HG02763 (cell line): Measurements from ENCODE around the gene TUBB6.
A peak's percentile ranks its signal among the peaks of the same experiment; 100 is the strongest.

Experiments
- ATAC-seq: cut with Tn5 transposase; IDR thresholded peaks from one replicate; pipeline ENCODE4 v1.9.1; 2021; ENCODE audit warnings: mild to moderate bottlenecking, moderate library complexity; ENCODE audit not compliant: unreplicated experiment

The TUBB6 gene

GRCh38 chr18:12307701-12308385, at the start of gene TUBB6:
Gene TUBB6, plus strand, starts transcription at chr18:12308241. Its CDS starts 52 bp downstream, at chr18:12308293.
- ATAC-seq = peak; percentile 49

DNA sequence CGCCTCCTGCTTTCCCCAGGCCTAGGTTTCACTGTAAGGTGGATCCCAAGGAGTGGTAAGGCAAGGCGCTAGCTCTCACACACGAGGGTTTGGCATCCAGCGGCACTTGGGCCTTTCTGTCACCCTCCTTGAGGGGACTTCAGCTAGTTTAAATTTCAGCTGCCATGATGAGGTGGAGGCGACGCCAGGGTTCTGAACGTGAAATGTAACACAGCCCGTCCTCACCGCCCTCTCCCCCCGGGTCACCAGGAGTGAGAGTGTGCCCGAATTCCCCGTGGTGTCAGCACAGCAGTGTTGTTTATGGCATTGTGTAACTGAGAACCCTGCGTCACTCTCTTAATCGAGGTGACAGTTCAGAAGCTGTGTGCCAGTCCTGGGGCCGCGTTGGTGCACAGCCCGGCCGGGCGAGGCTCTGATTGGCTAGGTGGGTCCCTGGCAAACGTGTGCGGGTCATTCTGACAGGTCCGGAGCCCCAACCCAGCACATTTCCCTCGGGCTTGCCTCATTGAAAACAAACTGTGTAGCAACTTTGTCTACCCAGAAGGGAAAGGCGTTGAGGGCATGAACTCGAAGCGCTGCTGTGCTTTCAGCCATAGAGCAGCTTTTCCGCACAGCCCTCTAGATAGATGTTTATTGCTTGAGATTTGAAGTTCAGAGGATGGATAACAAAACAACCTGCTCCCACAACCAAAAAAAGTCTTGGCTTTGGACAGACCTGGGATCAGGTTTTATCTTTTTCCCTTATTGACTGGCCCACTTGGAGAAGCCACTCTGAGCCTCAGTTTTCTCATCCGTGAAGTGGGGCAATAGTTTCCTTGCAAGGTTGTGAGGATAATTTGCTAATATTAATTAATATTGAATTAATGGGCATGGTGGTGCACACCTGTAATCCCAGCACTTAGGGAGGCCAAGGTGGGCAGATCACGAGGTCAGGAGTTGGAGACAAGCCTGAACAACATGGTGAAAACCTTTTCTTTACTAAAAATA, 49.0 kb upstream of the TUBB6 start:
- no peak for ATAC-seq

- ATAC-seq = no peak
These were observed 45.3 kb upstream of the TUBB6 start for GRCh38 chr18:12262748-12263147.

GRCh38 chr18:12264864-12265263, 43.2 kb upstream of the TUBB6 start:
- no peak for ATAC-seq

DNA sequence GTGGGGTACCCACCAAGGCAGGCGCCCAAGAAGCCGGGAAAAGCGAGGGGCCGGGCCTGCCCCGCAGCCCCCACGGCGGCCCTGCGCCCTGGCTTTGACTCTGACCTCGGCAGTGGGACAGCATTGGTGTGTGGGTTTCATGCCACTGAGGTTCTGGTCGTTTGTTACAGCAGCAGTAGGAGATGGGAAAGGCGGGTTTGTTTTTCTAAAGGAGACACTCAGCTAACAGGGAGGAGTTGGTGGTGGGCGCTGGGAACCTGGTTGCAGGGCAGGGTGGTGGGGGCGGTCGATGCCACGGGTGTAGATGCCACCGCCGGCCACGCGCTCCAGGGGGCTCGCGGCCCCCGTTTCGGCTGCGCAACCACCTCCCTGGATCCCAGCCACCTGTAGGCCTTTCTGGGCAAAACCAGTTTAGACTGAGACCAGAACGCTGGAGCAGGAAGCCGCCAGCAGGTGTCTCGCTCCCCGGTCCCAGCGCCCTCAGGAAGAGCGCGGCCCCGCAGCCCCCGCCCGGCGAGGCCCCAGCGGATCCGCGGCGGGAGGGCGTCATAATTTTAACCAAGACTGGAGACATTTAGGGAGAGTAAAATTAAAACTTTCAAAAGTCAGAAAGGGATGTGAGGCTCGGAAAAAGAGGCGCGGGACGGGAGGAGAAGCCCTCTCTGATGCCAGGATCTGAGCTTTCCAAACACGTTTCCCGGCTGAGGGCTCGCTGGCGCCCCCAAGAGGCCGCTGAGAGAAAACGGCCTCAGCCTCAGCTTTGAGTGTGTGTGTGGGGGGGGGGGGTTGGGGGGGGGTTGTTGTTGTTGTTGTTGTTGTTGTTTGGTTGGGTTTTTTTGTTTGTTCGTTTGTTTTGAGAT, 36.4 kb upstream of the TUBB6 start:
- peak; percentile 86 for ATAC-seq

DNA sequence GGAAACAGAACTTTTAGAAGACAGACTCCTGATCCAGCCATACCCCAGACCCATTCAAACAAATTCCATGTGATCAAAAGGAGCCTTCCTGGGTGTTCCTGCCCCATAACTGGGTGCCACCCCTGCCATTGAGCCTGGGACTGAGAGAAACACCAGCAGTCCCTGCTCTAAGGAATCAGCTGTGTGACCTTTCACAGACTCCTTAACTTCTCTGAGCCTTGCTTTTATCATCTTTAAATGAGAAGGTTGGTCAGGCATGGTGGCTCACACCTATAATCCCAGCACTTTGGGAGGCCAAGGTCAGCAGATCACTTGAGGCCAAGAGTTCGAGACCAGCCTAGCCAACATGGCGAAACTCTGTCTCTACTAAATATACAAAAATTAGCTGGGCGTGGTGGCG, 33.2 kb upstream of the TUBB6 start:
- ATAC-seq = no peak

DNA sequence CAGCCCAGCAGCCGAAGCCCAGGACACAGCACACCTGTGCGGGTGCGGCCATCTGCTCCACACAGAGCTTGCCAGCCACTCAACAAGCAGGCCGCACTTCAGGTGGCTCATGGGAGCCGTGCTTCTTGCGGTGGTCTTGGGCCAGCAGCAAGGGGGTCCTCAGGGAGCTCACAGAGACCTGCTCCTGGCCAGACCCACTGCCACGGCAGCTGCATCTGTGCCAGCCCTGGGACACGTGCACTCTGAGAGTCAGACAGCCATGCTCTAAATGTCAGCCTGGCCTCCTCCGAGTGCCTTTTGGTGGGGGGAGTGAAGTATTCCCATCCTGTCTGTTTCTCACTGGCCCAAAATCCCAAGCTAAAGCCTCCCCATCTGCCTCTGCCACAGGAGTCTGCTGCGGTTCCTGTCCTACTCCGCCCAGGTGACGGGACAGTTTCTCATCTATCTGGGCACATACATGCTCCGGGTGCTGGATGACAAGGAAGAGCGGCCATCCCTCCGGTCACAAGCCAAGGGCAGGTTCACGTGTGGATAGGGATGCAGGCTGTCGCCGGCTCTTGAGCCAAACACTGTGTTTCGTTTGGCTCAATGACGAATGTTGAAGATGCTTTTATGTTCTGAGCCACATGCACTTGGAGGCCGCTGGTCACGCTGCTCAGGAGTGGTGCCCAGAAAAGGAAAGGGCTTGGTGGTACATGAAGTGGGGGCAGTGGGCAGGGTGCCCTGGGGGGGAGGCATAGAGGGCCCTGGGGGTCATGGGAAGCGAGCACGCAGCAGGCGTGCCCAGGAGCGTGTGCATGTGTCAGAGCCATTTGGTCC, 31.1 kb upstream of the TUBB6 start:
- no peak for ATAC-seq

GRCh38 chr18:12278215-12278671, 29.8 kb upstream of the TUBB6 start:
- ATAC-seq = no peak

DNA sequence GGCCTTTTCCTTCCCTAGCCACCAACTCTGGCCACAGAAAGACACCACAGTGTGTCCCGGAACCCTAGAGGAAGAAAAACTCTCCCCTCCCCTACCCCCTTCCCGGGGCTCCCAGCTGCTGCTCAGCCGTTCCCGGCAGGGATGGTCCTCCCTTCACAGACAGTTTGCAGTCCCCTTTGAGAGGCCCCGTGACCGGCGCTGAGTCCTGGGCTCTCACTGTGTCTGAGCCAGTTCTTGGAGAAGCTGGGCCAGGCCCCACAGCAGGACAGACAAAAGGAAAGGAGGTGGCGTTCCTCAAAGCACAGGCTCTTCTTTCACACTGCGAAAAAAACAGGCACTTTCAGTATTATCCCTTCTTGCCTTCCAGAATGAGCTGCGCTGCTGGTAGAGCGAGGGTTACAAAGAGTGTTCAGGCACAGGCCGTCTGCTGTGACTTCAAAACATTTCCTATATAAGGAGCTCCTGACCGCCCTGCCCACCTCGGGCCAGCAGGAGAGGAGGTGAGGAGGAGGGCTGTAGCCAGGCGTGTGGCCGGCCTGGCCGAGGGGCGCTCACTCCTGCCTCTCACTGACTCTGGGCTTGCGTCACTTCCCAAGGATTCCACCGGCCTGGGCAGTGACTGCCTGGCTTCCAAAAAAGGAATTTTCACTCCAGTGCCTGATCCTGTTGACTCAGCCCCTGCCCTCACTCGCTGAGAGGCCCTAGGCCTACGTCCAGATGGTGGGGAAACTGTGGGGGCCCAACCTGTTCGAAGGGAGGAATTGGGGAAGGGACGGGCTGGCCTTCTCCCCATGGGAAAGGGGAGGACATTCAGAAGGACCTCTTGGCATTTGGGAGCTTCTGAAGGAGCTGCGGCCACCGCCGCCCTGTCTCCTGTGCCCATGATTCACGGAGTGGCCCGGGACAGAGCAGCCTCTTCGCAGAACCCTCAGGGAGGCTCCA, 29.0 kb upstream of the TUBB6 start:
- no peak for ATAC-seq

GRCh38 chr18:12279781-12280531, 28.1 kb upstream of the TUBB6 start:
- no peak for ATAC-seq

- ATAC-seq = no peak
These were observed 26.2 kb upstream of the TUBB6 start for GRCh38 chr18:12281861-12282260.

DNA sequence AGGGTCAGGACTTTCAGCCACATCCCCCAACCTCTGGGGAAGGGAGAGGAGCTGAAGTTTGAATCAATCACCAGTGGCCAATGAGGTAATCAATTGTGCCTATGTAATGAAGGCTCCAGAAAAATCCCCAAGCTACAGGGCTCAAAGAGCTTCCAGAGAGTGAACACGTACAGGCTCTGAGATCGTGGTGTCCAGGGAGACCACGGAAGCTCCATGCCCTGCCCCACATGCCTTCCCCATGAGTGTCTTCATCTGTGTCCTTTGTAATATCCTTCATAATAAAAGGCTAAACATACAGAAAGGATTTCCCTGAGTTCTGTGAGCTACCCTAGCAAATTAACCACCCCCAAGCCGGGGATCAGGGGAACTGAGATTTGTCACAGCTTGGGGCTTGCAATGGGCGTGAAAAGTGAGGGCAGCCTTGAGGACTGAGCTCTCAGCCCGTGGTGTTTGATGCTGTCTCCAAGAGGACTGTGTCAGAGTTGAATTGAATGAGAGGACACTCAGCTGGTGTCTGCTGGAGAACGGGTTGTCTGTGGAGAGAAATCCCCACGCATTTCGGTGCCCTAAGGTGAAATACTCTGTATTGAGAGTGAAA, 25.5 kb upstream of the TUBB6 start:
- no peak for ATAC-seq

- ATAC-seq = no peak
These were observed 24.8 kb upstream of the TUBB6 start for GRCh38 chr18:12283256-12283655.

DNA sequence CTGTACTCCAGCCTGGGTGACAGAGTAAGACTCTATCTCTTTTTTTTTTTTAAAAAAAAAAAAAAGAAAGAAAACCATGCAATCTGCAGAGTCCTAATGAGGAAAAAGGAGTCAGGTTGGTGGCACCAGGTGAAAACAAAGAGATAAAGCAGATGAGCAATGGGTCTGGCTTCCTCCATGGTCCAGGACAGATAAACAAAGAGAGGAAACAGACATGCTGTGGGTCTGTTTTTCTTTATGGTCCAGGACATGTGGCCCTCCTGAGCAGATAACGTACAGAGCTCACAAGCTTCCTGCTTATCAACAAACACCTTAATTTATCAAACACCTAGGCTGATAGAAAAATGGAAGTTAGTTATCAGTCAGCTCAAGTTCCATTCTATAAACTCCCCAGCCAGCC, 24.4 kb upstream of the TUBB6 start:
- no peak for ATAC-seq

DNA sequence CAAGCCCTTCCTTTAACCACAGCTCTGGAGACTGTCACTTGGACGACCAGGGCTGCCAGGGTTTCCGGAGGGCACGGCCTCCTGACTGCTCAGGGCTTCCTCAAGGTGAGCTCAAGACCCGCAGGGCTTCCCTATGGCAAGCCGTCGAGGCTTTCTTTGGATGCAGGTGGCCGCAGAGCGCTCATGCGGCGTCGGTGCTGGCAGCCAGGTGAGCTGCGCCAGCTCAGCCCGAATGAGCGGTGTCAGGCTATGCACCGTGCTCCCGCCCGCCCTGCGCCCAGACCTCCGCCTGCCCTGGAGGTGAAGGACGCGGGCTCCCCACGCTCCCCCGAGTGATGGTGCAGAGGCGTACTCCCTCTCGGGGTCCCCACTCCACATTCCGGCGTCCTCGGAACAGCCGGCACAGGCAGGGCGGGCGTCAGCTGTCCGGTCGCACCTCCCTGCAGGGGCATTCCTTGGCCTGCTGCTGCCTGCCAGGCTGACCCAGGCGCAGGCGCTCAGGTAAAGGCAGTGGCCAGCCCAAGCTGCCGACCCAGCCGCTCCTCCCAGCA, 20.8 kb upstream of the TUBB6 start:
- ATAC-seq = no peak

- ATAC-seq = no peak
These were observed 20.2 kb upstream of the TUBB6 start for GRCh38 chr18:12287684-12288402.

- ATAC-seq = no peak
These were observed 19.7 kb upstream of the TUBB6 start for GRCh38 chr18:12288403-12288755.
